Right renal pelvis (tissue), 4 donors: Measurements from ENCODE around the gene CD80. TPM values are rescaled to one million over a fixed set of nuclear protein-coding genes. Genes with fewer than 3 reads are reported as not detected.
A peak's percentile ranks its signal among the peaks of the same experiment; 100 is the strongest.
"Not testable (repeated sequence)": the region's sequence is repeated elsewhere in the genome, so short reads cannot be mapped to it uniquely, and the experiment has no call there.

Experiments used
- DNase-seq, 4 donors: peaks; one replicate each; pipeline ENCODE4 v3.0.0-alpha.2; 2013; ENCODE audit warnings: low read depth in 4 of 4, low spot score in 3 of 4, missing footprints in 1 of 4
- polyA plus RNA-seq, 4 donors: library from polyadenylated mRNA; unstranded; fragments of 120-200 nt; gene quantifications; one replicate each; pipeline ENCODE4 v1.2.1, GENCODE V29; 2013; ENCODE audit not compliant: insufficient read length in 4 of 4

Gene CD80
- polyA plus RNA-seq, 4 donors: 0.13 to 0.44 (median 0.14) TPM; not detected in 1

DNA sequence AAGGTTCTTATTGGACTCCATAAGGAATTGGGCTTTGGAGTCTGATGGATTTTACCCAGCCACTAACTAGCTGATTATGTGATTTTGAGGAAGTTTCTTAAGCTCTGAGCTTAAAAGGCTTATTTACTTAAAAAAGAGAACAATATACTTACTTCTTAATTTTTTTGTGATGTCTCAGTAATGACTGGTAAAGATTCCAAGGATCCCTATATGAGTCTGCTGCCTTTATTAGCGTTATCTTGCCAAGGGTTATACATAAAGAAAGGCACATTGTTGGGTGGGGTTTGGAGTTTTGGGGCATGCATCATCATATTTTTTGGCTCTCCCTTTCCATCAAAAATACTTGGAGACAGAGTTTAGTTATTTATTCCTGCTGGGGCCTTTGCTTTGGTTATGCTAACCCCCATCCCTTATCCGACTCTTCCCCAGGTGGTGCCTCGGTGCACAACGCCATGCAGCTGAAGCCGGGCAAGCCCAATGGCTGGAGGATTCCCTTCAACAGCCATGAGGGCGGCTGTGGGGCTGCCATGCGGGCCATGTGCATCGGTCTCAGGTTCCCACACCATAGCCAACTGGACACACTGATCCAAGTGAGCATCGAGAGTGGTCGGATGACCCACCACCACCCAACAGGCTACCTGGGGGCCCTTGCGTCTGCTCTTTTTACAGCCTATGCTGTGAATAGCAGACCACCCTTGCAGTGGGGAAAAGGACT, 26.6 kb upstream of the CD80 start:
- no peak for DNase-seq

DNA sequence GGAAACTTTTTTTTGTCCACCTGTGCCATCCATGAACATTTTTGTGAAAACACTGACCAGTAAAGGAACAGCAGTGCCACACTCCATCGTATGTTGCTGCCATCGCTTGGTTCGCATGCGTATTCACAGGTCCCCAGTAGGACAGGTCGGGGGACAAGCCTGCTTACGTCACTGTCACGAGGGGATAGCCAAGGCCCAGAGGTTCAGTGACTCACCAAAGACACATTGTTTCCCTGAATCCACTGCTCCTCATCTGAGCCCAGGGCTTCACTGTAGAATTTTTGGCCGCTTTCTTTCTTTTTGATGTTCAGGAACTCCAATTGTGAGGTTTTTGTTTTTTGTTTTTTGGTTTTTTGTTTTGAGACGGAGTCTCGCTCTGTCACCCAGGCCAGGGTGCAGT, 25.8 kb upstream of the CD80 start:
- no peak for DNase-seq

DNA sequence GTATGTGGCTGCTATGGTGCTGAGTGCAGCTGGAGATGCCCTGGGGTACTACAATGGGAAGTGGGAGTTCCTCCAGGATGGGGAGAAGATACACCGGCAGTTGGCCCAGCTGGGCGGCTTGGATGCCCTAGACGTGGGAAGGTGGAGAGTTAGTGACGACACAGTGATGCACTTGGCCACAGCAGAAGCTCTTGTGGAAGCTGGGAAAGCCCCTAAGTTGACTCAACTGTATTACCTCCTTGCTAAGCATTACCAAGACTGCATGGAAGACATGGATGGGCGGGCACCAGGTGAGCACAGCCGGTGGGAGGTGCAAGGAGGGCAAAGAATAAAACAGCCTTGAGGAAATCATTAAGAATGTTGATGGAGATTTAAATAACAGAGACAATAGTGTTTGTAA, 22.8 kb upstream of the CD80 start:
- no peak for DNase-seq

DNA sequence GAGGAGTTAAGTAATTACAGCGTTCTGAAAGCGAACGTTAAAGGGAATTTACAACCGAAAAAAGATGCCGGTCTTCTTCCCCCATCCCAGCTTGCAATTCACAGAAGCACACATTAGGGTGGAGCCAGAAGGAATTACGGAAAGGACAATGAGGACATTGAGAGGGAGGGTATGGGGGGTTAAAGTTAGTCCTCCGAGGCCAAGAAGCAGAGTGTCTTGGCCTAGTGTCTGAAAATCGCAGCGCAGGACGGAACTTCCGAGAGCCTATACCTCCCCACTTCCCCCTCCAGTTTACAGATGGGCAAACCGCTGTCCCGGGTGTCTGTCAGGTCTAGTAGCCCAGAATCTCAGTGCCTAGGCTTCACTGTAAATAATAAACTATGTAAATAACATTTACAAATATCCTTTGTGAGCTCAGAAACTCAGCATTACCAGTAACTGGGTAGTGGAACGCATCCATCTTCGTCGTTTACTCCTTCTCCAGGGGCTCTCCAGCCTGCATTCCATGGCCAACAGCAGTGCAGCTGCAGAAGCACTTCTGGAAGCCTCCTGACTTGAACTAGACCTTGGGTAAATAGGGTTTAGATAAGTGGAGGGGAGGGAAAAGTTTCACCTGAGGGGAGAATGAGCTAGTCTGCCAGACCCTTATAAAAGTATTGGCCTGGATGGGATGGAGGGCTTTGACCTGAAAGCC, 20.8 kb upstream of the CD80 start:
- DNase-seq: peak in 1 of 4 donors; percentile 41

DNA sequence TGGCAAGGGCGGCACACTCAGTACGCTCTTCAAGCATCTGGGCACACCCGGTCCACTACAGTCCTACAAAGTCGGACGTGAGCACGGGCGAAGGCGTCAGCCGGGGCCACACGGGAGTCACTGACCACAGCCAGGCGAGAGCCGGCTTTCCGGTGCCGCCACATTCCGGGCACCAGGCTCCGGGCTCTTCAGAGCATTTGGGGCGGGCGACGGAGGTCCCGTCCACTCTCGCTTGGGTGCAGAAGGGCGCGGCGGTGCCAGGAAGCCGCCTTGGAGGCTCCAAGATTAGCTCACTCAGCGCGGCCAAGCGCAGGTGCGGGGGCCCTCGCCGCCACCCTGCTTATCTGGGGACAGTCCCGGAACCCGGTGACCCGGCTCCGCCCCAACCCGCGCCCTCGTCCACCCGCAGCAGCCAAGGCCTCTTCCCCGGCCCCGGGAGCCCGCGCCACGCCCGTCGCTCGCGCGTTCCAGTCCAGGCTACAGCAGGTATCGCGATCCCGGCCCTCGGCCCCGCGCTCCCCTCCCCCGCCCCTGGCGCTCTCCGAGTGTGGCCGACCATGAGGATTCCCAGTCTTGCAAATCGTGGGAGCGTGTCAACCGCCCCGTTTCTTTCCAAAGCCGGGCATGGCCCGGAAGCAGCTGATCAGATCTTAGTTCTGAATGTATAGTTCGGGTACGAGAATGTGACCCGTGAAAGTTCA, 20.1 kb upstream of the CD80 start, which contains the start of gene ADPRH:
Gene ADPRH, plus strand, starts transcription at position 127 of the 701 bp plus-strand sequence. CDS start 2,678 bp downstream, outside the sequence.
- DNase-seq: peak; percentile 66 to 71 (median 68)

DNA sequence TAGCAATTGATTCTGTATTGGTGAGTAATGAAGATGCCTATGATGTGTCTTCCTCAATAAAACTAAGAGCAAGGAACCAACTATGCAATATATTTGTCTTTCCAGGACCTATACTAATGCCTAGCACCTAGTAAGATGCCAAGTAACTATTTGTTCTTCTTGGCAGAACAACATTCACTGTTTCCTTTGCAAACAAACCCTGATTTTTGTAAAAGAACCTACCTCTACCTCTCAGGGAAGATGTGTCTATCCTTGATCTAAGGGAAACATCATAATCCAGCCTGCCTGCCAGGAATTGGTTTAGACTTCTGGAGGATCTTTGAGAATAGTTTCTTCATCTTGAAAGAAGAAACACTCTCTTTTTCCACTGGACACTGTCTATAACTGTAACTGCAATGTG, 16.1 kb upstream of the CD80 start:
- no peak for DNase-seq

DNA sequence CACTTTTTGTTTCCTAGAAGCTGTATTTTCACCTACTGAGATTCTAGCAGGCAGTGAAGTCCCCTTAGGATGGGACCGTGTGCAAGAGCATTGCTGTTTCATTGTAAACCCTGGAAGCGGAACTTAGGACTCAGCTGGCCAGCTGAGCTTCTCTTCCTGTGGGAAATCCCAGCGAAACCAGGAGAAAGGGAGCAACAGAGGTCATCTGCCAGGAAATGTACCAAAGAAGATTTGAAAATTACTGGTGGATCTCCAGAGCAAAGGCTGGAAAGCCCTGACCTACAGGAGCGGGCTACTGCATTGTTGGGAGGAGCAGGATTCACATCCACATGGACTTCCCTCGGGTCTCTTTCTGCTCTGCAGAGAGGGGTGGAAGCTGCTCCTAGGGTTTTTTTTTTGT, 12.3 kb upstream of the CD80 start:
- no peak for DNase-seq

DNA sequence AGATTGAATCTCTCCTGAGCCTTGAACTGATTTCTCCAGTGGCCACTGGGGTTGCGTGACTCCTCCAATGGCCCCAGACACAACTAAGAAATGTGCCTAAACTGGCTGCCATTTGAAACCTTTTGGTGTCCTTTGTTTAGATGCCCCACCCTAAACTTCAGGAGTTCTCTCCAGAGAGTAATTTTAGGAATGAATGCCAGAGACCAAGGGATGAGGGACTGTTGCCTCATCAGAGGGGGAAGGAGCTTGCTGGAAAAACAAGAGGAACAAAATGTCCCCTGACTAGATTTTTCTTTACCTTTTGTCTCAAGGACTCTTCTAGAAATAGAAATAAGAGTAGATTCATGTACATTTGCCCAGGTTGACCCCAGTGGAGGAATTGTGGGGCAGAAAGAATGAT, 11.8 kb upstream of the CD80 start:
- no peak for DNase-seq

DNA sequence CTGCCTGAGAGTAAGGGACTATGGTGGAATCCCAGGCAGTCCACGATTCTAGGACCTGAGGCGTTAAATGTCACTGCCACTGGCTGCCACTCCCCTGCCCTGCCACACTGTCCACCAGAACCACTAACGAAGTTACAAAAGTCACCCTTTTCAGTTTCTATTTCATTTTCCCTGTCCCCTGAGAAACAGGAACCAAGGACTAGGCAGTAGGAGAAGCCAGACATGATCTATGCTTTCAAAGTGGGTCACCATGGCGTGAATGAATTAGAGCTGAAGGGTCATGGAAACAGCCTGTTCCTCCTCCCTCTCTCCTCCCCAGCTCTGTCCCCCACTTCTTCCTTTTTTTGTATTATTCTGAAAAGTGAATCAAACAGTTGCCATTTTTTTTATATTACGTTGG, 10.8 kb upstream of the CD80 start:
- DNase-seq: no peak

DNA sequence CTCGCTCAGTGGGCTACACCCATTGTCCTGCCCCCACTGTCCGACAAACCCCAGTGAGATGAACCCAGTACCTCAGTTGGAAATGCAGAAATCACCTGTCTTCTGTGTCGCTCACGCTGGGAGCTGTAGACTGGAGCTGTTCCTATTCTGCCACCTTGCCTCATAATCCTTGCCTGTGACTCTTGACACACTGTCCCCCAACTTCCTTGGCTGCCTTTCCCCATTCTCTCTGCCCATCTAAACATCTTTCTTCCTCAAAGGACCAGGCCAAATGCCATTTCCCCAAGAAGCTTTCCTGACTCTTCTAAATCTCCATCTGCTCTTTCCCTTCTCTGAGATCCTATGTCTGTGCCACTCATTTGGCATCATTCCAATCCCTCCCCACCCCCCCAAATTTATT, 9.7 kb upstream of the CD80 start:
- no peak for DNase-seq

DNA sequence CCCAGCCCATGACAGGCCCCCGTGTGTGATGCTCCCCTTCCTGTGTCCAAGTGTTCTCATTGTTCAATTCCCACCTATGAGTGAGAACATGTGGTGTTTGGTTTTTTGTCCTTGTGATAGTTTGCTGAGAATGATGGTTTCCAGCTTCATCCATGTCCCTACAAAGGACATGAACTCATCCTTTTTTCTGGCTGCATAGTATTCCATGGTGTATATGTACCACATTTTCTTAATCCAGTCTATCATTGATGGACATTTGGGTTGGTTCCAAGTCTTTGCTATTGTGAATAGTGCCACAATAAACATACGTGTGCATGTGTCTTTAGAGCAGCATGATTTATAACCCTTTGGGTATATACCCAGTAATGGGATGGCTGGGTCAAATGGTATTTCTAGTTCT, 3.9 kb upstream of the CD80 start:
- DNase-seq: not testable (repeated sequence)

DNA sequence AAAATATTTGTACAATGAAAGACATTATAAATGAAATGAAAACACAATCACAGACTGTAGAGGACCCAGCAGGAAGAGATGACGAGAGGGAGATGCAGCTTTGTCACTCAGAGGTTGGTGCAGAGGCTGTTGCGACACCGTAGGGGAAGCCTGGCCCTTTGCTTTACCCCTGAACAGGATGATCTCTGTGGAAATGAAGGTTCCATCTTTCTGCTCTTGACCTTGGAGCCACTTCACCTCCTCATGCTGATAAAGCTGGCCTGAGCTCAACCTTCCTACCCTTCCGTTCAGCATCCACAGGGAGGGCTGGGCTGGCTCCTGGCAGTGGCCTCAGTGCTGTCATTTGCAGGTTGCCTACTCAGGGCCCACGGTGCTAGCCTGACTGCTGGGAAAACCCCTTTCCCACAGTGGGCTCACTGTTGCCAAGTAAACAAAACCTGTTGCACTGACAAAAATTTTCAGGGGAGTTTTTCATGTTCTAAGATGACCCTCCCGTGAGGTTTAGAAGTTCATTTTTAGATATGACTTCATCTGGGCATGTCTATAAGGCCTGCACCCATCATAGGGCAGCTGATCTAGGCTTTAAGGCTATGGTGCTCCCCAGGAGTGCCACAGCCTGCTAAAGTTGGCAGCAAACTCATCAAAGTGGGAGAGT, 3.0 kb upstream of the CD80 start:
- no peak for DNase-seq

DNA sequence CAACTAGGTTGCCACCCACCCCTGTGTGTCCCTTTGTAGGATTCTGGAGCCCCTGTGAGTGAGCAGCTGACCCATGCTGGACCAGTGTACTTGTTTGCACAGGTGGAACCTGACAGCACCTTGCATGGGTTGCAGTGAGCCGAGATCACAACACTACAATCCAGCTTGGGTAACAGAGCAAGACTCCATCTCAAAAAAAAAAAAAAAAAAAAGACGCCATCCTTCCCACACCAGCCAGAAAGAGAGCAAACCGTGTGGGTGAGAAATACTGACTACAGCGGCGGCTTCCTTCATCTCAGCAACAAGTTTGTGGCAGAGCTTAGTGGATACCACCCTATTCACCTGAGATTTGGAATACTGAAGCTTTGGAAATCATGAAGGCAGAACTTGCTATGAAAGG, 746 bp upstream of the CD80 start:
- DNase-seq: no peak

DNA sequence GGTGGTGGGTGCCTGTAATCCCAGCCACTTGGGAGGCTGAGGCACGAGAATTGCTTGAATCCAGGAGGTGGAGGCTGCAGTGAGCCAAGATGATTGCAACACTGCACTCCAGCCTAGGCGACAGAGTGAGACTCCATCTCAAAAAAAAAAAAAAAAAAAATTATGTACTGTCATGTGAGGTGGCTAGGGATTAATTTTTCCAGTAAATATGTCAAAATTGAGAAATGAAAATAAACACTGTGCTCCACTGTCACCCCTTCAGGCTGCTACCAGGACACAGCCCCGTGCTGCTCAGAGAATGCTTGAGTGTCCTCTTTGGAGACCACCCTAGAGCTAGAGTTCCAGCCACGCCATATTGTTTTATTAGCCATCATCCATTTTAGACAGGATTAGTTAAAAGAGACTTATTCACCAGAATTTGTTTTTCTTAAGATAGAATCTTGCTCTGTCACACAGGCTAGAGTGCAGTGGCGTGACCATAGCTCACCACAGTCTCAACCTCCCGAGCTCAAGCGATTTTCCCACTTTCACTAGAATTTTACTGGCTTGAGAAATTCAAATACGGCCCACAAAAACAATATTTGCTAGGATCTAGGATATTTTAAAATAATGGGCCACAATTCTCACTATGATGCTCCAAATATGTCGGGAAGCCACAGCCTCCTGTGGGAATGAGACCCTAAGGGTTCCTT, 642 bp downstream of the CD80 start:
- DNase-seq: no peak

DNA sequence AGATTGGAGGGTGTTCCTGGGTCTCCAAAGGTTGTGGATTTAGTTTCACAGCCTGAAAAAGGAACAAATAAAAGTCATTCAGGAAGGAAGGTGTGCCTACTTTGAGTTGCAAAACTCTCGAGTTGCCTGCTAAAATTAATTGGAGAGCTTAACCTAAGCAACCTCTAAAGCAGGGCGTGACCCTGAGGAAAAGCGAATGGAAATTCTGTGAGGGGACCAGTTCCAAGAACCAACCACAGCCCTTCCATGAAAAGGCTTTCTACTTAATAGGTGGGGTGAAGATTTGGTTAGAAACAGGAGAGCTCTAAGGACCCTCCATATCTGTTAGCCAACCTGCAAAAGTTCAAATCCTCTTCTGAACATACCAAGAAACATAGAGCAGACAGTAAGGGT, 1.5 kb downstream of the CD80 start:
- no peak for DNase-seq

DNA sequence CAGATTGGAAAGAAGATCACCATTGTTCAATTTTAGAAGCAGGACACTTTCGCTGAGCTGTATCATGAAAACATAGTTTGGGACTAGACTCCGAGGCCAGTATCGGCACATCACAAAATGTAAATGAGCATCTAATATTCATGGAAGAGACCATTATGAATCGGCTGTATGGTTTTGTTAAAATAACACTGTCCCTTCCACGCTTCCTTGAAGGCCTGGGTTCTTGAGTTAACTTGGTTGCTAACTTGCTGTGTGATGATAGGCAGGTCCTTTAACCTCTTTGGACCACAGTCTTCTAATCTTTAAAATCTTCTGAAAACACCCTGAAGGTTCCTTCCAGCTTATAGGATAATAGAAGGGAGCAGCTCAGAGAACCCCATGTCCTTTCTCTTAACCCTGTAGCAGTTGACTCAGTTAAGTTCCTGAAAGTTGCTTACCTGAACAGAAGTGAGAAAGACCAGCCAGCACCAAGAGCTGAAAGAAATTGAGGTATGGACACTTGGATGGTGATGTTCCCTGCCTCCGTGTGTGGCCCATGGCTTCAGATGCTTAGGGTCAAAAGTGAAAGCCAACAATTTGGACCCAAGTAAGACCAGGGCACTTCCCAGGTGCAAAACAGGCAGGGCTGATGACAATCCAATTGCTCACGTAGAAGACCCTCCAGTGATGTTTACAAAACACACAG, 2.1 kb downstream of the CD80 start:
- no peak for DNase-seq

DNA sequence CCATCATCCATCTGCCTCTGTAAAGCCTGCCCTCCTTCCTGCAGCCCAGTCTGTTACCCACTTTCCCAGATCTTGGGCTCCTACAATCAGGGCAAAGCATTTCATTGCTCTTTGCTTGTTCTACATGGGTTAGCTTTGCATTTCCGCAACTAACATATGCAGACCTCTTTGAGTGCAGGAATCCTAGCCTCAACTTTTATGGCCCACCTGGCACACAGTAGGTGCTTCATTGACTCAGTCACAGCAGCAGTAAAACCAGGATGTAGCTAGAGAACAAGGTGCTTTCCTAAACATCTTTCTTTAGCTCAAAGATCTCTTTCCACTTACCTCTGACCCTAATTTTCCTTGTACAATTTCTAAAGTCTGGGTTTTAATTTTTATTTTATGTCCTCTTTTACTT, 3.5 kb downstream of the CD80 start:
- DNase-seq: no peak

DNA sequence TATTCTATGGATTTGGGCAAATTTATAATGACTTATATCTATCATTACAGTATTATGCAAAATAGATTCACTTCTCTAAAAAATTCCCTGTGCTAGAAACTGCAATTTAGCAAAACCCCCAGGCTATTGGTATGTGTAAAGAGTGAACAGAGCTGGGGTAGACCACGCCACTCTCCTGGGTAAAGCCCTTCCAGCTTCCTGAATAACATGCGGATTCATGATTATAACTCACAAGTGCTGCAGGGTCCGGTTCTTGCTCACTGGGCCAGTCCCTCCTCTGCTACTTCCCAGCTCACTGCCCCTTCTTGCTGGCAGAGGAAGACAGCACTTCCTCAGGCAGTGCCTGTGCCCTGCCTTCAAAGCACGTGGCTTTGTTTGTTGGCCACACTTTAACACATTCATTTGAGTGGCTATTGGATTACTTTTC, 4.1 kb downstream of the CD80 start:
- no peak for DNase-seq

DNA sequence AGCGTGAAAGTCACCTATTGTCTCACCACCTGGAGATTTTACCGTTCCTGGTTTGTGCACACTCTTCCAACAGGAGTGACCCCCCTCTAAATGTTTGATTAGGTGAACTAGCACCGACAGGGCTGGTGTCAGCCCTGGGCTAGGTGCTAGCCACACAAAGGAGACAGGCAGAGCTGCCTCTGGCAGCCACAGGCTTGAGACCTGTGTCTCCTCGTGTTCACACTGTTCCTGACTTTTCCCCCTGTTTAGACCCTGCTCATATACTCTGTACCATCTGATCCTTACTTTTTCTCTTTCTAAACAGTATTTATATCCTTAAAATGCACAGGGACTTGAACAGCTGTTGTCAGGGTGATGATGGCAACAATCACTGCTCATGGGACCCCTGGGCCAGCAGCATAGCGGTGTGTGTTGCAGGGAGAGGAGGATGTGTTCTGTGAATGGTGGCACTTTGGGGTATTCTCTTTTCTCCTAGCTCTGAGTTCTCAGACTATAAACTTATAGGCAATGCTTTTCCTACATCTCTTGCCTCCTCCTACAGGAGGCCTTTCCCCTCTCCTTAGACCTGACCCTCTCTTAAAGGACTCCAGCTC, 5.5 kb downstream of the CD80 start:
- DNase-seq: no peak

DNA sequence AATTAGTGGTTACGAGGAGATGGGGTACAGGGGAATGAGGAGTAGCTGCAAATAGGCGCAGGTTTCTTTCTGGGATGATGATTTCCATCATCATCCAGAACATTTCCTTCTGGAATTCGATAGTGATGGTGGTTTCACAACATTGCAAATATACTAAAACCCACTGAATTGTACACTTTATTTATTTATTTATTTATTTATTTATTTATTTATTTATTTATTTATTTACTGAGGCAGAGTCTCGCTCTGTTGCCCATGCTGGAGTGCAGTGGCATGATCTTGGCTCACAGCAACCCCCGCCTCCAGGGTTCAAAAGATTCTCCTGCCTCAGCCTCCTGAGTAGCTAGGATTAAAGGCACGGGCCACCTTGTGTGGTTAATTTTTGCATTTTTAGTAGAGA, 6.5 kb downstream of the CD80 start:
- DNase-seq: not testable (repeated sequence)
